OCI-LY1 (cell line): Measurements from ENCODE around the gene SLC28A3.

Experiments used
- H2AFZ ChIP-seq: fragments of 200-600 bp; sonication (generic), shearing (Covaris generic); 2 replicates; pipeline ENCODE4 v1.6.0; 2014; ENCODE audit warnings: antibody characterized with exemption, mild to moderate bottlenecking, low read length
- H3F3A ChIP-seq: fragments of 200-600 bp; sonication (generic), shearing (Covaris generic); 2 replicates; pipeline ENCODE4 v1.6.0; 2014; ENCODE audit warnings: mild to moderate bottlenecking, antibody characterized with exemption, low read length, moderate library complexity; ENCODE audit not compliant: insufficient read depth
- H3K27ac ChIP-seq: fragments of 200-600 bp; sonication (generic); 2 replicates; pipeline ENCODE4 v1.5.1; 2014; ENCODE audit warnings: low read length, mixed run types, mild to moderate bottlenecking, low read depth; ENCODE audit not compliant: poor library complexity, severe bottlenecking
- H3K27me3 ChIP-seq: fragments of 200-600 bp; sonication (generic); 2 replicates; pipeline ENCODE4 v1.6.0; 2014; ENCODE audit warnings: antibody characterized with exemption, mild to moderate bottlenecking, low read length, moderate library complexity; ENCODE audit not compliant: insufficient read depth
- H3K36me3 ChIP-seq: fragments of 200-600 bp; sonication (generic); 2 replicates; pipeline ENCODE4 v1.6.1; 2014; ENCODE audit warnings: mild to moderate bottlenecking, antibody characterized with exemption, low read length, moderate library complexity, mixed read lengths; ENCODE audit not compliant: insufficient read depth
- H3K4me1 ChIP-seq: fragments of 200-600 bp; sonication (generic); 2 replicates; pipeline ENCODE4 v1.5.1; 2014; ENCODE audit warnings: mild to moderate bottlenecking, low read length, moderate library complexity; ENCODE audit not compliant: insufficient read depth, severe bottlenecking
- H3K4me2 ChIP-seq: fragments of 200-600 bp; sonication (generic), shearing (Covaris generic); 2 replicates; pipeline ENCODE4 v1.6.1; 2014; ENCODE audit warnings: low read length
- H3K4me3 ChIP-seq: fragments of 200-600 bp; sonication (generic); 2 replicates; pipeline ENCODE4 v1.5.1; 2014; ENCODE audit warnings: low read length, low read depth, mild to moderate bottlenecking, mixed read lengths; ENCODE audit not compliant: poor library complexity, severe bottlenecking
- H3K79me2 ChIP-seq: fragments of 200-600 bp; shearing (Covaris generic); 2 replicates; pipeline ENCODE4 v1.6.1; 2016; ENCODE audit warnings: mixed run types, low read length, mixed read lengths; ENCODE audit not compliant: insufficient read depth
- H3K9ac ChIP-seq: fragments of 200-600 bp; sonication (generic), shearing (Covaris generic); 2 replicates; pipeline ENCODE4 v1.6.1; 2014; ENCODE audit warnings: mild to moderate bottlenecking, low read length, mixed read lengths
- H3K9me2 ChIP-seq: fragments of 200-600 bp; sonication (generic), shearing (Covaris generic); 2 replicates; pipeline ENCODE4 v1.6.1; 2014; ENCODE audit warnings: low read depth, mild to moderate bottlenecking, low read length, mixed read lengths
- H3K9me3 ChIP-seq: fragments of 200-600 bp; shearing (Covaris generic); 2 replicates; pipeline ENCODE4 v1.6.1; 2014; ENCODE audit warnings: low read length, mixed read lengths
- H4K20me1 ChIP-seq: fragments of 200-600 bp; sonication (generic), shearing (Covaris generic); 2 replicates; pipeline ENCODE4 v1.6.0; 2016; ENCODE audit warnings: mild to moderate bottlenecking, low read length; ENCODE audit not compliant: insufficient read depth
- EZH2 ChIP-seq: fragments of 200-600 bp; sonication (generic), shearing (Covaris generic); IDR thresholded peaks from 2 replicates; pipeline ENCODE4 v1.8.0; 2017; ENCODE audit warnings: borderline replicate concordance, mixed run types, mild to moderate bottlenecking, antibody characterized with exemption, low read length, moderate library complexity, mixed read lengths
- TF ChIP-seq, protein P1 (sequence below): fragments of 200-600 bp; sonication (generic), shearing (Covaris generic); IDR thresholded peaks from 2 replicates; pipeline ENCODE4 v1.5.1; 2017; ENCODE audit warnings: mild to moderate bottlenecking, antibody characterized with exemption, low read length, moderate library complexity, mixed read lengths

The SLC28A3 gene

GRCh38 chr9:84338792-84339191 lies 1.8 kb downstream of the SLC28A3 start:
- H3K9me3 ChIP-seq: no peaks in the 10 kb centered on the region
- H3K9ac ChIP-seq: no peak overlapping the region
- H3K79me2 ChIP-seq: no peaks in the 10 kb centered on the region
- no peaks in the 10 kb centered on the region for H3K36me3 ChIP-seq
- no peaks in the 10 kb centered on the region for H3K9me2 ChIP-seq
- H2AFZ ChIP-seq: no peak overlapping the region
- H3K27ac ChIP-seq: no peak overlapping the region
- H3F3A ChIP-seq: no peaks in the 10 kb centered on the region
- no peak for TF ChIP-seq EZH2
- TF ChIP-seq, protein P1, sequence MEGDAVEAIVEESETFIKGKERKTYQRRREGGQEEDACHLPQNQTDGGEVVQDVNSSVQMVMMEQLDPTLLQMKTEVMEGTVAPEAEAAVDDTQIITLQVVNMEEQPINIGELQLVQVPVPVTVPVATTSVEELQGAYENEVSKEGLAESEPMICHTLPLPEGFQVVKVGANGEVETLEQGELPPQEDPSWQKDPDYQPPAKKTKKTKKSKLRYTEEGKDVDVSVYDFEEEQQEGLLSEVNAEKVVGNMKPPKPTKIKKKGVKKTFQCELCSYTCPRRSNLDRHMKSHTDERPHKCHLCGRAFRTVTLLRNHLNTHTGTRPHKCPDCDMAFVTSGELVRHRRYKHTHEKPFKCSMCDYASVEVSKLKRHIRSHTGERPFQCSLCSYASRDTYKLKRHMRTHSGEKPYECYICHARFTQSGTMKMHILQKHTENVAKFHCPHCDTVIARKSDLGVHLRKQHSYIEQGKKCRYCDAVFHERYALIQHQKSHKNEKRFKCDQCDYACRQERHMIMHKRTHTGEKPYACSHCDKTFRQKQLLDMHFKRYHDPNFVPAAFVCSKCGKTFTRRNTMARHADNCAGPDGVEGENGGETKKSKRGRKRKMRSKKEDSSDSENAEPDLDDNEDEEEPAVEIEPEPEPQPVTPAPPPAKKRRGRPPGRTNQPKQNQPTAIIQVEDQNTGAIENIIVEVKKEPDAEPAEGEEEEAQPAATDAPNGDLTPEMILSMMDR: no peak
- H4K20me1 ChIP-seq: no peaks in the 10 kb centered on the region
- 0 out of 2 replicates have a peak, but pooled peaks cover 3% of the 10 kb centered on the region for H3K27me3 ChIP-seq
- no peak overlapping the region for H3K4me2 ChIP-seq
- H3K4me3 ChIP-seq: no peak overlapping the region
- no peaks in the 10 kb centered on the region for H3K4me1 ChIP-seq

- TF ChIP-seq, protein P1: no peak
- TF ChIP-seq EZH2: no peak
Measured at GRCh38 chr9:84337252-84337651, 3.3 kb downstream of the SLC28A3 start.

DNA sequence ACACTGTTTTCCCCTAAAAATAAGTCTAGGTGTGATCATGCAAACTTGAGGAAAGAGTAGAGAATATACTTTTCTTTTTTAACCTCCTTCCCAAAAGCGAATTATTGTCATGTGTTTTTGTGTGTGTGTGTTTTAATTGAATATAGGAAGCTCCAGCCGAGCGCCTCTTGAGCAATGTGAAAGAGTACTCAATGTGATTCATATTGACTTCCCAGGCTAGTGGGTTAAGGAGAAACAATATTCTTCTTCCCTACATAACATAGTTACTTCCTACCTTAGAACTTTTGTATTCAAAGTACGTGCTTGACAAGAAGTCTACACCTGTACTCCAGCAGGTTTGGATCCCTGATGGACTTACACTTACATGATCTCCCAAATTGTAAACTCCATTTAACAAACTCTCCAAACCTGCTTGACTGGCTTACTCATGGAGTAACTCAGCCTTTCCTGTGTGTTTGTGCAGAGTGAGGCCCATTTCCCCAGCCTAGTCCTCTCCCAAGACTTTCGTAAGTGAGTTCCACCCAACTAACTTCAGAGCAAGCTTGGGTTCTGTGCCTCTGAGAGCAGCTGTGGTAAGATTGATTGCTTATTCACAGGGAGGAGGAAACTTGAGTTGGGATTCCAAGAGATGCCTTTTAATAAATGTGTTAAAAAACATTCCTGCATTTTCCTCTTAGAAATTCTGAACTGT lies 9.3 kb downstream of the SLC28A3 start:
- H4K20me1 ChIP-seq: no peaks in the 10 kb centered on the region
- no peak overlapping the region for H2AFZ ChIP-seq
- no peaks in the 10 kb centered on the region for H3K4me1 ChIP-seq
- no peaks in the 10 kb centered on the region for H3F3A ChIP-seq
- H3K79me2 ChIP-seq: no peaks in the 10 kb centered on the region
- no peaks in the 10 kb centered on the region for H3K9me2 ChIP-seq
- H3K27ac ChIP-seq: no peak overlapping the region
- no peak overlapping the region for H3K9ac ChIP-seq
- H3K36me3 ChIP-seq: no peaks in the 10 kb centered on the region
- 0 out of 2 replicates have a peak, but pooled peaks cover 3% of the 10 kb centered on the region for H3K27me3 ChIP-seq
- TF ChIP-seq EZH2: no peak
- TF ChIP-seq, protein P1: no peak
- H3K9me3 ChIP-seq: no peaks in the 10 kb centered on the region
- H3K4me2 ChIP-seq: no peak overlapping the region
- no peak overlapping the region for H3K4me3 ChIP-seq

More at GRCh38 chr9:84337252-84337651, 3.3 kb downstream of the SLC28A3 start:
- no peaks in the 10 kb centered on the region for H3K9me3 ChIP-seq
- no peaks in the 10 kb centered on the region for H3F3A ChIP-seq
- no peaks in the 10 kb centered on the region for H3K79me2 ChIP-seq
- H3K27ac ChIP-seq: no peak overlapping the region
- no peak overlapping the region for H3K4me2 ChIP-seq
- 0 out of 2 replicates have a peak, but pooled peaks cover 3% of the 10 kb centered on the region for H3K27me3 ChIP-seq
- no peaks in the 10 kb centered on the region for H3K36me3 ChIP-seq
- H3K9me2 ChIP-seq: no peaks in the 10 kb centered on the region
- H3K4me1 ChIP-seq: no peaks in the 10 kb centered on the region
- no peaks in the 10 kb centered on the region for H4K20me1 ChIP-seq
- no peak overlapping the region for H3K9ac ChIP-seq
- H2AFZ ChIP-seq: no peak overlapping the region
- H3K4me3 ChIP-seq: no peak overlapping the region
